ENCODE data around the gene UVRAG. TPM values are rescaled to one million over a fixed set of nuclear protein-coding genes. Genes with fewer than 3 reads are reported as not detected.

UVRAG gene
- total and polyA plus RNA-seq, 4 donors = 8.7 to 53.2 (median 18.3) TPM

DNA sequence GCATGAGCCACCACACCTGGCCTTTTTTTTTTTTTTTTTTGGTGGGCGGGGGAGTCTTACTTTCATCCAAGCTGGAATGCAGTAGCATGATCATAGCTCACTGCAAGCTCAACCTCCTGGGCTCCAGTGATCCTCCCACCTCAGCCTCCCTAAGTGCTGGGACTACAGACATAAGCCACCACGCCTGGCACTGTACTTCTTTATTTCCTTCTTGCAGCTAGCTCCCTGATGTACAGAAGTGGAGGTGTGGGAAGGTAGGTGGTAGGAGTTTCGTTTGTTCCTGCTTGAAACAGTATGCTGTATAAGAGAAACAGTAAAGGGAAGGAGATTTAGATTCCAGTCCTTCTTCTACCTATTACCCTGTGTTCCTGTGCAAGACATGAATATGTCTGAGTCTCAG lies 319.2 kb downstream of the UVRAG start:
- Histone ChIP-seq H3K4me1 (ENCODE audit: control insufficient read depth in 5 of 5, insufficient read depth in 5 of 5, low read length in 5 of 5) (peaks cover 2 to 53% (median 30%) of the 10 kb centered on the region in 5 donors), H3K9me3 (ENCODE audit: control insufficient read depth in 4 of 4, insufficient read depth in 3 of 4, low read length in 3 of 4) (no peaks in the 10 kb centered on the region), H3K4me3 (no peak overlapping the region), H3K36me3 (ENCODE audit: control insufficient read depth in 4 of 4, insufficient read depth in 4 of 4, low read length in 4 of 4) (no peaks in the 10 kb centered on the region), H3K9ac (ENCODE audit: insufficient read depth in 1 of 2, low read length in 2 of 2) (no peak overlapping the region), H3K27ac (ENCODE audit: low read depth in 1 of 2, low read length in 1 of 2) (no peak overlapping the region), H3K27me3 (ENCODE audit: control insufficient read depth in 3 of 3, insufficient read depth in 3 of 3, low read length in 2 of 3) (no peaks in the 10 kb centered on the region)
- TF ChIP-seq, protein P1, sequence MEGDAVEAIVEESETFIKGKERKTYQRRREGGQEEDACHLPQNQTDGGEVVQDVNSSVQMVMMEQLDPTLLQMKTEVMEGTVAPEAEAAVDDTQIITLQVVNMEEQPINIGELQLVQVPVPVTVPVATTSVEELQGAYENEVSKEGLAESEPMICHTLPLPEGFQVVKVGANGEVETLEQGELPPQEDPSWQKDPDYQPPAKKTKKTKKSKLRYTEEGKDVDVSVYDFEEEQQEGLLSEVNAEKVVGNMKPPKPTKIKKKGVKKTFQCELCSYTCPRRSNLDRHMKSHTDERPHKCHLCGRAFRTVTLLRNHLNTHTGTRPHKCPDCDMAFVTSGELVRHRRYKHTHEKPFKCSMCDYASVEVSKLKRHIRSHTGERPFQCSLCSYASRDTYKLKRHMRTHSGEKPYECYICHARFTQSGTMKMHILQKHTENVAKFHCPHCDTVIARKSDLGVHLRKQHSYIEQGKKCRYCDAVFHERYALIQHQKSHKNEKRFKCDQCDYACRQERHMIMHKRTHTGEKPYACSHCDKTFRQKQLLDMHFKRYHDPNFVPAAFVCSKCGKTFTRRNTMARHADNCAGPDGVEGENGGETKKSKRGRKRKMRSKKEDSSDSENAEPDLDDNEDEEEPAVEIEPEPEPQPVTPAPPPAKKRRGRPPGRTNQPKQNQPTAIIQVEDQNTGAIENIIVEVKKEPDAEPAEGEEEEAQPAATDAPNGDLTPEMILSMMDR (IDR thresholded peaks at IDR 0.05; ENCODE audit: control extremely low read depth, extremely low read depth) = no peak
- ATAC-seq (ENCODE audit: insufficient read depth, low FRiP score) = no peak
- WGBS, 2 donors = 94 to 96% methylated on average over 3 of the region's 3 CpGs
- no peak for DNase-seq

DNA sequence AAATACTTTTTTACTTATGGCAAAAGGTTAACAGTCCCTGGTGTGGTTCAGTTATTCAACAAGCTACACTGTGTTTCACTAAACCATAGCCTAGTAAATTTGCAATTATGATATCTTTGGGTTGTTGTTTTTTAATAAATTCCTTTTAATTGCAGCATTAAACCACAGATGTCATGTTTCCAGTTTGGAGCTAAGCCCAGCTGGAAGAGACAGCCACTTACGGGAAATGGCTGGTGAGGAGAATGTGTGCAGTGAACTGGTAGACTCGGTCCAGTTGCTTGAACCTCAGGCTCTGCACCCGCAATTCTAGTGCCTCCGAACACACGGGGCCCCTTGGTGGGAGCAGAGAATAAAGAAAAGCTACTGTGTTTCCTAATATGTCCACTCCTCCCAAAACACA lies 320.5 kb downstream of the UVRAG start:
- H3K27me3 ChIP-seq (ENCODE audit: control insufficient read depth in 3 of 3, insufficient read depth in 3 of 3, low read length in 2 of 3) = no peaks in the 10 kb centered on the region
- no peak for ATAC-seq (ENCODE audit: insufficient read depth, low FRiP score)
- peaks cover 2 to 41% (median 20%) of the 10 kb centered on the region in 5 donors for H3K4me1 ChIP-seq (ENCODE audit: control insufficient read depth in 5 of 5, insufficient read depth in 5 of 5, low read length in 5 of 5)
- no peak overlapping the region for H3K27ac ChIP-seq (ENCODE audit: low read depth in 1 of 2, low read length in 1 of 2)
- DNase-seq = peak; percentile 51 to 70 (median 68)
- H3K4me3 ChIP-seq = no peak overlapping the region
- TF ChIP-seq, protein P1 (IDR thresholded peaks at IDR 0.05; ENCODE audit: control extremely low read depth, extremely low read depth) = no peak
- H3K9me3 ChIP-seq (ENCODE audit: control insufficient read depth in 4 of 4, insufficient read depth in 3 of 4, low read length in 3 of 4) = no peaks in the 10 kb centered on the region
- no peak overlapping the region for H3K9ac ChIP-seq (ENCODE audit: insufficient read depth in 1 of 2, low read length in 2 of 2)
- no peaks in the 10 kb centered on the region for H3K36me3 ChIP-seq (ENCODE audit: control insufficient read depth in 4 of 4, insufficient read depth in 4 of 4, low read length in 4 of 4)
- WGBS, 2 donors = 81 to 84% methylated on average over 5 of the region's 5 CpGs

DNA sequence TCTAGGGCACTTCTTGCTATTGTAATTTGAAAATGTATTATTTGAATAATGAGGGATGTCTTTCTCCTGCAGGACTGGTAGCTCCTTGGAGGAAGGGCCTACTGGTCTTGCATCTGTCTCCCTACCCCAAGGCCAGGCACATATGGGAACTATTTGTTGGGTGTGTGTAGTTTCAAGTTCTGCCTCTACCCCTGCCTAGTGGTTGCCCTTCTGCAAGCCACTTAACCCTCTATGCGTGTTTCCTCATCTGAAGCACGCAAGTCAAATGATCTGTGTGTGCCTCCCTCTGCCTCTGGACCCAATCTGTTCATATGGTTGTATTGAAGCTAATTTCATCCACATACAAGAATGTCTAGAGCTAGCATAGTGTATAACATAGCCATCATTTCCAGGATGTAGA lies 324.3 kb downstream of the UVRAG start:
- Histone ChIP-seq H3K9ac (ENCODE audit: insufficient read depth in 1 of 2, low read length in 2 of 2) (no peak overlapping the region), H3K4me1 (ENCODE audit: control insufficient read depth in 5 of 5, insufficient read depth in 5 of 5, low read length in 5 of 5) (peaks cover 0 to 11% (median 2%) of the 10 kb centered on the region in 5 donors), H3K27me3 (ENCODE audit: control insufficient read depth in 3 of 3, insufficient read depth in 3 of 3, low read length in 2 of 3) (no peaks in the 10 kb centered on the region), H3K36me3 (ENCODE audit: control insufficient read depth in 4 of 4, insufficient read depth in 4 of 4, low read length in 4 of 4) (peaks cover 5 to 11% (median 9%) of the 10 kb centered on the region in 4 donors), H3K27ac (ENCODE audit: low read depth in 1 of 2, low read length in 1 of 2) (no peak overlapping the region), H3K4me3 (no peak overlapping the region), H3K9me3 (ENCODE audit: control insufficient read depth in 4 of 4, insufficient read depth in 3 of 4, low read length in 3 of 4) (no peaks in the 10 kb centered on the region)
- ATAC-seq (ENCODE audit: insufficient read depth, low FRiP score) (no peak), DNase-seq (no peak)
- 81% methylated on average over 2 of the region's 2 CpGs for WGBS, 2 donors
- TF ChIP-seq, protein P1 (IDR thresholded peaks at IDR 0.05; ENCODE audit: control extremely low read depth, extremely low read depth) = no peak

All from lung (tissue), 12 donors.